Testis (tissue), 3 donors: ENCODE measurements around the gene GDPD2. TPM values are rescaled to one million over a fixed set of nuclear protein-coding genes. Genes with fewer than 3 reads are reported as not detected.
A peak's percentile ranks its signal among the peaks of the same experiment; 100 is the strongest.

Source experiments
- DNase-seq: peaks from one replicate; pipeline ENCODE4 v3.0.0-alpha.2; 2019
- H3K27ac ChIP-seq, 2 donors: fragments of 200-600 bp; sonication (generic); one replicate each; pipeline ENCODE4 v1.5.1; 2019
- H3K27me3 ChIP-seq: fragments of 200-600 bp; sonication (generic); one replicate; pipeline ENCODE4 v1.5.1; 2019
- H3K36me3 ChIP-seq: fragments of 200-600 bp; sonication (generic); one replicate; pipeline ENCODE4 v1.5.1; 2017; ENCODE audit warnings: low read depth; ENCODE audit errors: missing control alignments
- H3K4me1 ChIP-seq: fragments of 200-600 bp; sonication (generic); one replicate; pipeline ENCODE4 v1.5.1; 2019
- H3K4me3 ChIP-seq, 2 donors: fragments of 200-600 bp; sonication (generic); one replicate each; pipeline ENCODE4 v1.5.1; 2017 to 2019
- H3K9me3 ChIP-seq: fragments of 200-600 bp; sonication (generic); one replicate; pipeline ENCODE4 v1.5.1; 2017
- CTCF ChIP-seq, 3 experiments: fragments of 450-650 bp in 2 of 3; fragments of 200-600 bp in 1 of 3; sonication (generic) in 1 of 3; IDR thresholded peaks; one replicate each; pipeline ENCODE4 v1.5.1; 2016 to 2019; ENCODE audit warnings: antibody characterized with exemption in 3 of 3, mild to moderate bottlenecking in 2 of 3, moderate library complexity in 1 of 3
- POLR2A ChIP-seq: fragments of 450-650 bp; IDR thresholded peaks from one replicate; pipeline ENCODE4 v1.6.1; 2017; ENCODE audit warnings: antibody characterized with exemption, mild to moderate bottlenecking, moderate library complexity
- WGBS, 2 donors: methylation state at CpG; one replicate each; pipeline ENCODE4 v1.1.5; 2018; 5-methylcytosine and 5-hydroxymethylcytosine counted together
- intact Hi-C: fragments of 100-400 bp; cut with DNase I; formaldehyde crosslinking; loops from one replicate; pipeline ENCODE4 v1.15.1; 2023; ENCODE audit warnings: low total_unique reads
- polyA plus RNA-seq: library from polyadenylated mRNA; stranded (reverse); fragments of 350-450 nt; fragmentation: Illumina TruSeq; extraction: RNeasy Lipid Tissue Mini Kit (QIAGEN cat#74804); gene quantifications from one replicate; pipeline ENCODE4 v1.2.3, GENCODE V29; 2014; ENCODE audit warnings: low read depth, low replicate concordance; ENCODE audit not compliant: insufficient read depth
- total RNA-seq, 2 donors: library from RNA; depleted of rRNA; stranded (reverse); fragments of >200 nt; gene quantifications; one replicate each; pipeline ENCODE4 v1.2.3, GENCODE V29; 2016

Gene GDPD2
- total and polyA plus RNA-seq, 3 donors from 2014 or later: not detected

GRCh38 chrX:70477734-70478075 is 54.6 kb downstream of the GDPD2 start:
- no peak overlapping the region for H3K27ac ChIP-seq

GRCh38 chrX:70478526-70479245 is 55.6 kb downstream of the GDPD2 start:
- H3K36me3 ChIP-seq: no peaks in the 10 kb centered on the region
- intact Hi-C loops: no loop called here
- no peaks in the 10 kb centered on the region for H3K4me1 ChIP-seq
- no peaks in the 10 kb centered on the region for H3K27me3 ChIP-seq
- TF ChIP-seq POLR2A (no peak), CTCF (IDR thresholded peaks at IDR 0.05) (no peak)
- 67 to 80% methylated on average over 10 of the region's 10 CpGs for WGBS, 2 donors
- no peak for DNase-seq
- H3K27ac ChIP-seq: no peak overlapping the region
- H3K4me3 ChIP-seq: no peak overlapping the region
- H3K9me3 ChIP-seq: no peaks in the 10 kb centered on the region

More at GRCh38 chrX:70477734-70478075, 54.6 kb downstream of the GDPD2 start:
- Histone ChIP-seq H3K36me3 (no peaks in the 10 kb centered on the region), H3K4me3 (no peak overlapping the region), H3K9me3 (no peaks in the 10 kb centered on the region), H3K27me3 (no peaks in the 10 kb centered on the region), H3K4me1 (no peaks in the 10 kb centered on the region)
- DNase-seq: no peak
- WGBS, 2 donors: 77 to 81% methylated on average over 2 to 4 of the region's 4 CpGs
- intact Hi-C loops: no loop called here
- TF ChIP-seq POLR2A (no peak), CTCF (IDR thresholded peaks at IDR 0.05) (no peak)

GRCh38 chrX:70479247-70479921 is 56.3 kb downstream of the GDPD2 start:
- Histone ChIP-seq H3K27me3 (no peaks in the 10 kb centered on the region), H3K36me3 (no peaks in the 10 kb centered on the region), H3K4me1 (no peaks in the 10 kb centered on the region), H3K27ac (no peak overlapping the region), H3K9me3 (no peaks in the 10 kb centered on the region), H3K4me3 (no peak overlapping the region)
- WGBS, 2 donors: 55 to 65% methylated on average over 4 of the region's 4 CpGs
- intact Hi-C loops: no loop called here
- TF ChIP-seq POLR2A: no peak
- TF ChIP-seq CTCF (IDR thresholded peaks at IDR 0.05): no peak
- DNase-seq: no peak

- H3K27ac ChIP-seq: no peak overlapping the region
- WGBS, 2 donors: 32 to 54% methylated on average over 2 to 6 of the region's 6 CpGs
- TF ChIP-seq POLR2A (no peak), CTCF (IDR thresholded peaks at IDR 0.05) (no peak)
- no peaks in the 10 kb centered on the region for H3K27me3 ChIP-seq
- no peaks in the 10 kb centered on the region for H3K36me3 ChIP-seq
- DNase-seq: peak; percentile 26
- H3K4me1 ChIP-seq: no peaks in the 10 kb centered on the region
- intact Hi-C loops: no loop called here
- H3K9me3 ChIP-seq: no peaks in the 10 kb centered on the region
- no peak overlapping the region for H3K4me3 ChIP-seq
Observed at GRCh38 chrX:70479922-70480659, 57.0 kb downstream of the GDPD2 start.
